ENCODE measurements around the gene ADORA2A. TPM values are rescaled to one million over a fixed set of nuclear protein-coding genes. Genes with fewer than 3 reads are reported as not detected.

ADORA2A gene
- total and polyA plus RNA-seq, 2 of the 13 experiments (the other 11 are each of a cell fraction or from before 2014, with no cell fraction given), result 3.3 to 5.0 TPM

GRCh38 chr22:24394254-24394653, 33.1 kb upstream of the ADORA2A start:
- Histone ChIP-seq H3K79me2 (ENCODE audit: insufficient read depth, low read length) (no peaks in the 10 kb centered on the region), H3K4me2 (ENCODE audit: low read depth, low read length) (no peak overlapping the region), H3K27ac (ENCODE audit: extremely low read length, insufficient read depth, low read length) (no peak overlapping the region), H3K4me1 (ENCODE audit: insufficient read depth, low read length) (peaks cover 6% of the 10 kb centered on the region; the same call in 1 of the 2 replicates), H2AFZ (ENCODE audit: low read length) (no peak overlapping the region), H3K27me3 (ENCODE audit: control insufficient read depth in 1 of 2, insufficient read depth in 2 of 2, low read length in 2 of 2) (no peaks in the 10 kb centered on the region), H3K36me3 (replicated peaks in 1 of 2; ENCODE audit: control insufficient read depth in 1 of 2, insufficient read depth in 2 of 2, low read length in 2 of 2) (peaks cover 11 to 34% of the 10 kb centered on the region in 2 experiments), H3K4me3 (replicated peaks in 1 of 3; ENCODE audit: insufficient read depth in 1 of 3, low read depth in 2 of 3, low read length in 3 of 3) (no peak overlapping the region), H3K9me3 (ENCODE audit: low read length) (no peaks in the 10 kb centered on the region), H3K9ac (ENCODE audit: insufficient read depth, low read depth, low read length) (no peak overlapping the region), H4K20me1 (ENCODE audit: insufficient read depth, low read length) (no peaks in the 10 kb centered on the region)
- DNase-seq (ENCODE audit: low spot score) (no peak), FAIRE-seq (no peak), ATAC-seq (no peak)
- ChIA-PET POLR2A (no interaction called here), CTCF (ENCODE audit: low intra/inter-chr PET ratio, low total read pairs) (no interaction called here)
- TF ChIP-seq, protein P1, sequence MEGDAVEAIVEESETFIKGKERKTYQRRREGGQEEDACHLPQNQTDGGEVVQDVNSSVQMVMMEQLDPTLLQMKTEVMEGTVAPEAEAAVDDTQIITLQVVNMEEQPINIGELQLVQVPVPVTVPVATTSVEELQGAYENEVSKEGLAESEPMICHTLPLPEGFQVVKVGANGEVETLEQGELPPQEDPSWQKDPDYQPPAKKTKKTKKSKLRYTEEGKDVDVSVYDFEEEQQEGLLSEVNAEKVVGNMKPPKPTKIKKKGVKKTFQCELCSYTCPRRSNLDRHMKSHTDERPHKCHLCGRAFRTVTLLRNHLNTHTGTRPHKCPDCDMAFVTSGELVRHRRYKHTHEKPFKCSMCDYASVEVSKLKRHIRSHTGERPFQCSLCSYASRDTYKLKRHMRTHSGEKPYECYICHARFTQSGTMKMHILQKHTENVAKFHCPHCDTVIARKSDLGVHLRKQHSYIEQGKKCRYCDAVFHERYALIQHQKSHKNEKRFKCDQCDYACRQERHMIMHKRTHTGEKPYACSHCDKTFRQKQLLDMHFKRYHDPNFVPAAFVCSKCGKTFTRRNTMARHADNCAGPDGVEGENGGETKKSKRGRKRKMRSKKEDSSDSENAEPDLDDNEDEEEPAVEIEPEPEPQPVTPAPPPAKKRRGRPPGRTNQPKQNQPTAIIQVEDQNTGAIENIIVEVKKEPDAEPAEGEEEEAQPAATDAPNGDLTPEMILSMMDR (CRISPR knock-in tag; IDR thresholded peaks at IDR 0.05), result 0 out of 2 replicates have a peak, but pooled peaks have one; percentile 7
- TF ChIP-seq ZNF879 (CRISPR knock-in tag; IDR thresholded peaks at IDR 0.05), result no peak
- in situ Hi-C loops (cut with HindIII; ENCODE audit: extremely low pct_ligation_motif_present, low pct_unique_long_range_greater_than_20kb), result no loop called here
- no TSS peak for BruUV-seq (replicated peaks)
- 92% methylated on average over 2 of the region's 2 CpGs for WGBS (ENCODE audit: low lambda C conversion rate)
- intact Hi-C loops (cut with micrococcal nuclease; ENCODE audit: unreplicated experiment), result no loop called here

- Histone ChIP-seq H4K20me1 (ENCODE audit: insufficient read depth, low read length) (no peaks in the 10 kb centered on the region; the same call in 1 of the 2 replicates), H3K4me2 (ENCODE audit: low read depth, low read length) (no peak overlapping the region), H2AFZ (ENCODE audit: low read length) (no peak overlapping the region), H3K4me3 (replicated peaks in 1 of 3; ENCODE audit: insufficient read depth in 1 of 3, low read depth in 2 of 3, low read length in 3 of 3) (no peak overlapping the region), H3K27ac (ENCODE audit: extremely low read length, insufficient read depth, low read length) (no peak overlapping the region), H3K9me3 (ENCODE audit: low read length) (no peaks in the 10 kb centered on the region), H3K9ac (ENCODE audit: insufficient read depth, low read depth, low read length) (no peak overlapping the region), H3K27me3 (ENCODE audit: control insufficient read depth in 1 of 2, insufficient read depth in 2 of 2, low read length in 2 of 2) (no peaks in the 10 kb centered on the region), H3K4me1 (ENCODE audit: insufficient read depth, low read length) (peaks cover 16% of the 10 kb centered on the region; the same call in 1 of the 2 replicates), H3K36me3 (replicated peaks in 1 of 2; ENCODE audit: control insufficient read depth in 1 of 2, insufficient read depth in 2 of 2, low read length in 2 of 2) (peaks cover 13 to 56% of the 10 kb centered on the region in 2 experiments), H3K79me2 (ENCODE audit: insufficient read depth, low read length) (no peaks in the 10 kb centered on the region)
- TF ChIP-seq CAMTA2 (CRISPR knock-in tag; IDR thresholded peaks at IDR 0.05; ENCODE audit: borderline replicate concordance) (no peak), FOSL2 (CRISPR knock-in tag; IDR thresholded peaks at IDR 0.05) (no peak), E2F5 (CRISPR knock-in tag; conservative IDR thresholded peaks at IDR 0.05) (no peak), SPEN (CRISPR knock-in tag; IDR thresholded peaks at IDR 0.05; ENCODE audit: low read depth) (no peak), RAD51 (IDR thresholded peaks at IDR 0.05; ENCODE audit: borderline replicate concordance) (no peak), MAF1 (CRISPR knock-in tag; IDR thresholded peaks at IDR 0.05; ENCODE audit: borderline replicate concordance) (no peak), ATM (IDR thresholded peaks at IDR 0.05; ENCODE audit: borderline replicate concordance) (no peak), ZNF724P (CRISPR knock-in tag; IDR thresholded peaks at IDR 0.05; ENCODE audit: borderline replicate concordance) (no peak), ELK4 (CRISPR knock-in tag; IDR thresholded peaks at IDR 0.05; ENCODE audit: borderline replicate concordance) (no peak), HMG20A (CRISPR knock-in tag; IDR thresholded peaks at IDR 0.05; ENCODE audit: borderline replicate concordance) (no peak), ZBTB21 (CRISPR knock-in tag; IDR thresholded peaks at IDR 0.05) (no peak), ZNF773 (CRISPR knock-in tag; IDR thresholded peaks at IDR 0.05; ENCODE audit: borderline replicate concordance) (no peak), YY1 (IDR thresholded peaks at IDR 0.05; ENCODE audit: insufficient read depth, insufficient replicate concordance, low read depth, low read length) (no peak), FOSL1 (CRISPR knock-in tag; IDR thresholded peaks at IDR 0.05; ENCODE audit: borderline replicate concordance) (no peak), HOXA9 (CRISPR knock-in tag; IDR thresholded peaks at IDR 0.05; ENCODE audit: borderline replicate concordance) (no peak)
- POLR2A ChIA-PET, result no interaction called here
- intact Hi-C loops (cut with micrococcal nuclease; ENCODE audit: unreplicated experiment), result no loop called here
- CTCF ChIA-PET (ENCODE audit: low intra/inter-chr PET ratio, low total read pairs), result no interaction called here
- in situ Hi-C loops (cut with HindIII; ENCODE audit: extremely low pct_ligation_motif_present, low pct_unique_long_range_greater_than_20kb), result no loop called here
- no peak for FAIRE-seq
- BruUV-seq (replicated peaks), result no TSS peak
- DNase-seq (ENCODE audit: low spot score), result no peak
- ATAC-seq, result no peak
Observed at GRCh38 chr22:24398409-24398808, 29.0 kb upstream of the ADORA2A start.

All from HepG2 (cell line).